Endothelial cell of umbilical vein (primary cell): ENCODE measurements around the gene OR6Q1. TPM values are rescaled to one million over a fixed set of nuclear protein-coding genes. Genes with fewer than 3 reads are reported as not detected.

Source experiments
- BruUV-seq: library from RNA; stranded (reverse); fragments of 400-500 nt; replicated peaks from 2 replicates; lab custom pipeline; 2021; lab: Mats Ljungman, UMichigan
- CTCF ChIA-PET: fragments of 300-600, 350-600 bp; sonication (Branson Sonifier 250); formaldehyde crosslinking; loops from one replicate; lab custom pipeline; 2021; ENCODE audit warnings: antibody characterized with exemption, inconsistent platforms; lab: Charles Lee
- POLR2A ChIA-PET: fragments of 300-600, 350-600 bp; sonication (Branson Sonifier 250); formaldehyde crosslinking; loops from one replicate; lab custom pipeline; 2021; ENCODE audit warnings: antibody characterized with exemption, inconsistent platforms; lab: Charles Lee
- DNase-seq: peaks from one replicate; pipeline ENCODE4 v3.0.0-alpha.2; 2011; ENCODE audit warnings: low read depth, low spot score
- FAIRE-seq: peaks from 2 replicates; lab custom pipeline; 2011; peaks lifted over from hg19 to GRCh38; lab: Jason Lieb, UNC
- H2AFZ ChIP-seq: 2 replicates; pipeline ENCODE4 v1.6.0; 2012; ENCODE audit warnings: low read depth, low read length, control low read depth, inconsistent platforms
- H3K27ac ChIP-seq: 2 replicates; pipeline ENCODE4 v1.5.1; 2011; ENCODE audit warnings: low read depth, mild to moderate bottlenecking, control low read depth, low read length, moderate library complexity; ENCODE audit not compliant: insufficient read depth
- H3K27me3 ChIP-seq, 2 experiments: 2 replicates each; pipeline versions ENCODE4 v1.6.0 to v1.6.1; 2011; ENCODE audit warnings: low read length in 2 of 2, mixed read lengths in 1 of 2; ENCODE audit not compliant: control insufficient read depth in 2 of 2, insufficient read depth in 2 of 2
- H3K36me3 ChIP-seq, 2 experiments: 2 replicates in 1 of 2; 3 replicates in 1 of 2; pipeline ENCODE4 v1.5.1; 2011; ENCODE audit warnings: low read length in 2 of 2, mild to moderate bottlenecking in 1 of 2, moderate library complexity in 1 of 2; ENCODE audit not compliant: control insufficient read depth in 2 of 2, insufficient read depth in 2 of 2; ENCODE audit errors: extremely low read depth in 1 of 2
- H3K4me1 ChIP-seq: 3 replicates; pipeline ENCODE4 v1.5.1; 2011; ENCODE audit warnings: mild to moderate bottlenecking, low read length; ENCODE audit not compliant: control insufficient read depth, insufficient read depth; ENCODE audit errors: extremely low read depth
- H3K4me2 ChIP-seq: 2 replicates; pipeline ENCODE4 v1.6.1; 2011; ENCODE audit warnings: low read length, control low read depth, mixed read lengths; ENCODE audit not compliant: insufficient read depth
- H3K4me3 ChIP-seq, 3 experiments: fragments of 200-600 bp in 1 of 3; sonication (generic), shearing (Covaris generic) in 1 of 3; replicated peaks in 1 of 3; 2 replicates each; pipeline ENCODE4 v1.5.1; 2011 to 2016; ENCODE audit warnings: control low read depth in 3 of 3, low read length in 3 of 3, mild to moderate bottlenecking in 2 of 3, inconsistent platforms in 1 of 3, low read depth in 1 of 3, moderate library complexity in 1 of 3; ENCODE audit not compliant: insufficient read depth in 1 of 3
- H3K79me2 ChIP-seq: 2 replicates; pipeline ENCODE4 v1.6.0; 2012; ENCODE audit warnings: low read length, inconsistent platforms; ENCODE audit not compliant: control insufficient read depth, insufficient read depth
- H3K9ac ChIP-seq: replicated peaks from 2 replicates; pipeline ENCODE3; 2011; ENCODE audit warnings: low read length, control low read depth; ENCODE audit not compliant: insufficient read depth; ENCODE audit errors: extremely low read depth
- H3K9me1 ChIP-seq: replicated peaks from 3 replicates; pipeline ENCODE4 v1.6.0; 2011; ENCODE audit warnings: mild to moderate bottlenecking, low read length; ENCODE audit not compliant: control insufficient read depth, insufficient read depth; ENCODE audit errors: extremely low read depth
- H3K9me3 ChIP-seq: replicated peaks from 2 replicates; pipeline ENCODE4 v1.5.1; 2012; ENCODE audit warnings: low read length, inconsistent platforms; ENCODE audit not compliant: control insufficient read depth, insufficient read depth
- H4K20me1 ChIP-seq: replicated peaks from 2 replicates; pipeline ENCODE3; 2011; ENCODE audit warnings: mild to moderate bottlenecking, low read length; ENCODE audit not compliant: control insufficient read depth, insufficient read depth; ENCODE audit errors: extremely low read depth
- EZH2 ChIP-seq: IDR thresholded peaks from 2 replicates; pipeline ENCODE4 v1.6.1; 2012; ENCODE audit warnings: borderline replicate concordance, low read depth, mild to moderate bottlenecking, moderate library complexity, low read length, inconsistent platforms; ENCODE audit not compliant: severe bottlenecking
- GATA2 ChIP-seq: IDR thresholded peaks from 2 replicates; pipeline ENCODE4 v1.7.0; 2011; ENCODE audit warnings: low read depth, mild to moderate bottlenecking, moderate library complexity, mixed read lengths, low read length; ENCODE audit not compliant: insufficient read length, insufficient read depth
- JUN ChIP-seq: IDR thresholded peaks from 2 replicates; pipeline ENCODE4 v1.6.1; 2011; ENCODE audit warnings: borderline replicate concordance, low read depth; ENCODE audit not compliant: insufficient read length, insufficient read depth
- POLR2A ChIP-seq: IDR thresholded peaks from 2 replicates; pipeline ENCODE4 v1.6.1; 2012; ENCODE audit warnings: low read depth, mild to moderate bottlenecking, control low read depth, low read length
- POLR2AphosphoS5 ChIP-seq: IDR thresholded peaks from 2 replicates; pipeline ENCODE4 v1.6.1; 2012; ENCODE audit warnings: low read depth, mild to moderate bottlenecking, control low read depth, low read length, moderate library complexity; ENCODE audit not compliant: insufficient read depth
- dilution Hi-C: fragments of 300-500 bp; cut with MboI; formaldehyde crosslinking; loops from one replicate; pipeline ENCODE4 v1.15.0; 2019; ENCODE audit warnings: low sequenced_read_pairs; ENCODE audit not compliant: extremely low pct_ligation_motif_present
- intact Hi-C: fragments of 100-400 bp; cut with micrococcal nuclease; formaldehyde crosslinking; loops from one replicate; pipeline ENCODE4 v1.10.0; 2022
- polyA plus RNA-seq, 4 experiments: library from polyadenylated mRNA; depleted of rRNA in 3 of 4; stranded (reverse) in 3 of 4; unstranded in 1 of 4; fragments of >200 nt; gene quantifications; 2 replicates each; pipeline versions ENCODE4 v1.2.1 to v1.2.3, GENCODE V29; 2011 to 2012; ENCODE audit warnings: missing spikeins in 1 of 4
- total RNA-seq: library from RNA; stranded (reverse); gene quantifications from 2 replicates; pipeline ENCODE4 v1.2.3, GENCODE V29; 2021
- TF ChIP-seq, protein P1 (sequence below): IDR thresholded peaks from 2 replicates; pipeline ENCODE4 v1.6.1; 2011; ENCODE audit not compliant: insufficient read depth, insufficient read length
- TF ChIP-seq, protein P2 (sequence below), 2 donors: IDR thresholded peaks; 1 replicate in 1 of 2; 2 replicates in 1 of 2; pipeline ENCODE4 v1.5.1; 2011; ENCODE audit warnings: low read length in 2 of 2, mild to moderate bottlenecking in 2 of 2, moderate library complexity in 2 of 2, control low read depth in 1 of 2, inconsistent platforms in 1 of 2, low read depth in 1 of 2; ENCODE audit not compliant: insufficient read depth in 1 of 2; ENCODE audit errors: extremely low read depth in 1 of 2

OR6Q1 gene
- total and polyA plus RNA-seq, 2 donors (not counting 3 experiments of a cell fraction or from before 2014, with no cell fraction given): not detected

DNA sequence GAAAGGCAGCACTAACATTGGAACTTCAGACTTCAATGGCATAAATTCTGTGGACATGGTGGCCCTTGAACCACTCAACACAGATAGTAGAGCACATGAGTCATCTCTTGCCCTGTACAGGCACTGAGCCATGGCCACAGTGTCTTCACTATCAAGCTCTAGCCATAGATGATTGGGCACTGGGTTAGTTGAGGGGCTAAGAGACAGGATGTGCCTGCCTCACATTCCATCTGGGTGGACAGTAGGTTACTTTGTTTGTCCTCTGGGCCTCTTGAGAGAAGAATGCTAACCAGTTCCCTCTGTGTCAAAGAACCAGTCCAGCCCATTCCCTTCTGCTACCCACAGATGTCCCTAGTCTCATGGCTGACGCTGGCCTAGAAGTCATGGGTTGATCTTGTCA is 39.8 kb downstream of the OR6Q1 start:
- dilution Hi-C loops: no loop called here
- no peak overlapping the region for H3K4me2 ChIP-seq
- no peak for DNase-seq
- no TSS peak for BruUV-seq
- no peak overlapping the region for H3K27ac ChIP-seq
- no peaks in the 10 kb centered on the region for H3K27me3 ChIP-seq
- H4K20me1 ChIP-seq: no peaks in the 10 kb centered on the region
- no peak for TF ChIP-seq EZH2
- no peak for TF ChIP-seq POLR2AphosphoS5
- no peaks in the 10 kb centered on the region for H3K36me3 ChIP-seq
- H3K9me3 ChIP-seq: no peaks in the 10 kb centered on the region
- intact Hi-C loops: no loop called here
- H3K79me2 ChIP-seq: no peaks in the 10 kb centered on the region
- no peaks in the 10 kb centered on the region for H3K9me1 ChIP-seq
- FAIRE-seq: no peak
- H3K4me1 ChIP-seq: no peaks in the 10 kb centered on the region
- H3K4me3 ChIP-seq: no peak overlapping the region
- H3K9ac ChIP-seq: no peak overlapping the region
- ChIA-PET POLR2A (no interaction called here), CTCF (no interaction called here)
- no peak overlapping the region for H2AFZ ChIP-seq

DNA sequence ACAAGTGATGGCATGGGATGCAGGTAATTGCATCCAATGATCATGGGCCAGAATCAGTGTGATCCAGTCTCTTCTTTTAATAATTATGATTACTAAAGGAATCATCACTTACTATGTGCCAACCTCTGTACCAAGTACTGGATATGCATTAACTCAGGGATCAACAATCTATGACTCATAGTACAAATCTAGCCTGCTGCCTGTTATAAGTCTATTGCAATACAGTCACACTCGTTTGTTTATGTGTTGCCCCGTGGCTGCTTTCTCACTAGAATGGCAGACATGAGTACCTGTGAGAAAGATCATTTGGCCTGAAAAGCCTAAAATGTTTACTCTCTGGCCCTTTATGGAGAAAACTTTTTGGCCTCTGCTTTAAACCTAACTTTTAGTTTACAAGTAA is 45.0 kb downstream of the OR6Q1 start:
- intact Hi-C loops: no loop called here

More for the DNA sequence above, 45.0 kb downstream of the OR6Q1 start:
- no peaks in the 10 kb centered on the region for H3K4me1 ChIP-seq
- H3K4me2 ChIP-seq: no peak overlapping the region
- no peak overlapping the region for H2AFZ ChIP-seq
- DNase-seq: no peak
- H3K9me3 ChIP-seq: no peaks in the 10 kb centered on the region
- no peak overlapping the region for H3K27ac ChIP-seq
- CTCF ChIA-PET: no interaction called here
- dilution Hi-C loops: no loop called here
- POLR2A ChIA-PET: no interaction called here
- no peaks in the 10 kb centered on the region for H3K36me3 ChIP-seq
- no peaks in the 10 kb centered on the region for H3K27me3 ChIP-seq
- no peaks in the 10 kb centered on the region for H3K9me1 ChIP-seq
- H3K4me3 ChIP-seq: no peak overlapping the region
- no peak overlapping the region for H3K9ac ChIP-seq
- H3K79me2 ChIP-seq: no peaks in the 10 kb centered on the region
- no peak for FAIRE-seq
- no peaks in the 10 kb centered on the region for H4K20me1 ChIP-seq
- no peak for TF ChIP-seq POLR2AphosphoS5
- no peak for TF ChIP-seq POLR2A
- TF ChIP-seq, protein P1, sequence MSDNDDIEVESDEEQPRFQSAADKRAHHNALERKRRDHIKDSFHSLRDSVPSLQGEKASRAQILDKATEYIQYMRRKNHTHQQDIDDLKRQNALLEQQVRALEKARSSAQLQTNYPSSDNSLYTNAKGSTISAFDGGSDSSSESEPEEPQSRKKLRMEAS: no peak
- no peak for TF ChIP-seq EZH2
- TF ChIP-seq, protein P2, sequence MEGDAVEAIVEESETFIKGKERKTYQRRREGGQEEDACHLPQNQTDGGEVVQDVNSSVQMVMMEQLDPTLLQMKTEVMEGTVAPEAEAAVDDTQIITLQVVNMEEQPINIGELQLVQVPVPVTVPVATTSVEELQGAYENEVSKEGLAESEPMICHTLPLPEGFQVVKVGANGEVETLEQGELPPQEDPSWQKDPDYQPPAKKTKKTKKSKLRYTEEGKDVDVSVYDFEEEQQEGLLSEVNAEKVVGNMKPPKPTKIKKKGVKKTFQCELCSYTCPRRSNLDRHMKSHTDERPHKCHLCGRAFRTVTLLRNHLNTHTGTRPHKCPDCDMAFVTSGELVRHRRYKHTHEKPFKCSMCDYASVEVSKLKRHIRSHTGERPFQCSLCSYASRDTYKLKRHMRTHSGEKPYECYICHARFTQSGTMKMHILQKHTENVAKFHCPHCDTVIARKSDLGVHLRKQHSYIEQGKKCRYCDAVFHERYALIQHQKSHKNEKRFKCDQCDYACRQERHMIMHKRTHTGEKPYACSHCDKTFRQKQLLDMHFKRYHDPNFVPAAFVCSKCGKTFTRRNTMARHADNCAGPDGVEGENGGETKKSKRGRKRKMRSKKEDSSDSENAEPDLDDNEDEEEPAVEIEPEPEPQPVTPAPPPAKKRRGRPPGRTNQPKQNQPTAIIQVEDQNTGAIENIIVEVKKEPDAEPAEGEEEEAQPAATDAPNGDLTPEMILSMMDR (IDR thresholded peaks at IDR 0.05; ENCODE audit: extremely low read depth in 1 of 2, insufficient read depth in 1 of 2, low read depth in 1 of 2, low read length in 2 of 2): no peak
- TF ChIP-seq GATA2: no peak
- no peak for TF ChIP-seq JUN
- BruUV-seq: no TSS peak
